T-helper 17 cell (primary cell): Measurements from ENCODE around the gene ZNF516. TPM values are rescaled to one million over a fixed set of nuclear protein-coding genes. Genes with fewer than 3 reads are reported as not detected.
A peak's percentile ranks its signal among the peaks of the same experiment; 100 is the strongest.

Source experiments
- ATAC-seq: fragments of 150-1000 bp; cut with Tn5 transposase; 2 replicates; pipeline ENCODE4 v1.10.0; 2021; ENCODE audit warnings: mild to moderate bottlenecking, moderate library complexity
- DNase-seq, 3 donors: peaks; one replicate each; pipeline versions ENCODE4 v3.0.0 to v3.0.0-alpha.2; 2020 to 2021
- H3K9me3 ChIP-seq: one replicate; pipeline ENCODE4 v1.7.0; 2013; ENCODE audit warnings: low read length, mild to moderate bottlenecking; ENCODE audit not compliant: control insufficient read depth, poor library complexity, severe bottlenecking
- H3K27ac Mint-ChIP-seq: one replicate; pipeline ENCODE4 v1.8.0; 2022; ENCODE audit warnings: mild to moderate bottlenecking, moderate library complexity, mixed read lengths
- H3K27me3 Mint-ChIP-seq: one replicate; pipeline ENCODE4 v1.8.0; 2022; ENCODE audit warnings: mixed read lengths
- H3K36me3 Mint-ChIP-seq: one replicate; pipeline ENCODE4 v1.8.0; 2022; ENCODE audit warnings: low read depth, mixed read lengths
- H3K4me1 Mint-ChIP-seq: one replicate; pipeline ENCODE4 v1.8.0; 2022; ENCODE audit warnings: mild to moderate bottlenecking, mixed read lengths
- H3K4me3 Mint-ChIP-seq: one replicate; pipeline ENCODE4 v1.8.0; 2022; ENCODE audit warnings: mild to moderate bottlenecking, moderate library complexity, mixed read lengths
- total RNA-seq, 4 donors: library from RNA in 2 of 4; stranded (reverse) in 2 of 4; gene quantifications; one replicate each; pipeline ENCODE4 v1.2.3 and lab custom pipeline; 2022 to 2026

The ZNF516 gene
- total RNA-seq, 2 donors from 2014 or later = 16.5 to 29.6 TPM

DNA sequence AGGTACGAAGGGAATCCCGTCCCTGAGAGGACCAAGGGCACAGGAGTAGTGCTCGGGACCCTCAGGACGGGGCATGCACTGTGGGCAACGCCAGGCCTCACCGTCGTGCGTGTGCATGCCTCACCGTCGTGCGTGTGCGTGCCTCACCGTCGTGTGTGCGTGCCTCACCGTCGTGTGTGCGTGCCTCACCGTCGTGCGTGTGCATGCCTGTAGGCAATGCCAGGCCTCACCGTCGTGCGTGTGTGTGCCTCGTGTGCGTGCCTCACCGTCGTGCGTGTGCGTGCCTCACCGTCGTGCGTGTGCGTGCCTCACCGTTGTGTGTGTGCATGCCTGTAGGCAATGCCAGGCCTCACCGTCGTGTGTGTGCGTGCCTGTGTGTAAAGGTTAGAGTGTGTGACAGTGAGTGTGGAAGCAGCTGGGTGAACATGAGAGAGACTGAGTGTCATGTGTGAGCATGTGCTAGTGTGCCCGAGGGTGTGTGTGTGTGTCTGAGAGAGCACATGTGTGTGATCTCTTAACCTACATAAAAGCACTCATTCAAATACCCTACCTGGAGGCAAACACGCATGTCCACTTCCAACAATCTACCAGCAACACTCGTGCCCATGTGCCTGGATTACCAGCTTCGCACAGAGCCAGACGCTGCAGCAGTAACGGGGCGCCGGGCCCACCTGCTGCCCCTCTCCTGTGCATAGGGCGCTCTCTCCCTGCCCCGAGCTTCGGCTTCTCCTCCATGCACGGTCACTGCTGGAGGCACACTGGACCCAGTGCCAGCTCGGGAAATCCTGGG is 36.3 kb downstream of the ZNF516 start:
- ATAC-seq = no peak
- Mint-ChIP-seq H3K4me1 (peaks cover 42% of the 10 kb centered on the region), H3K36me3 (no peaks in the 10 kb centered on the region), H3K27ac (peak overlapping the region; percentile 32), H3K27me3 (no peaks in the 10 kb centered on the region), H3K4me3 (no peak overlapping the region)
- H3K9me3 ChIP-seq = no peaks in the 10 kb centered on the region
- no peak for DNase-seq

DNA sequence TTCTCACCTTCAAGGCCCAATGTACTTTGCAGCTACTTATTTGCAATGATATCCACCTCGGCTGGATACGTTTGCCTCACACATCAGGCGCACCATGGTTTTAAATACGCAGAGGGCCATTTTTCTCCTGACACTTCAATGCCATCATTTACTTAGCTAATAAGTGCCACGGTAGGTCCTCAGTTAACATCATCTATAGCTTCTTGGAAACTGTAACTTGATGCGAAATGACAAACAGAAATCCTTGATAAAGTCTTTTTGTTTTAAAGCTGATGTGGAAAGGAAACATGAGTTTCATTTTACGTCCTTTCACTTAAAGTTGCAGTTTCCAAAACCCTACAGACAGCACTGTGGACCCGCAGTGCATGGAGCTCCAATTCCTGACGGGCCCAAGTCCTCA is 37.1 kb downstream of the ZNF516 start:
- Mint-ChIP-seq H3K4me3 (no peak overlapping the region), H3K27ac (no peak overlapping the region), H3K4me1 (peaks cover 44% of the 10 kb centered on the region), H3K27me3 (no peaks in the 10 kb centered on the region), H3K36me3 (no peaks in the 10 kb centered on the region)
- DNase-seq (no peak), ATAC-seq (no peak)
- no peaks in the 10 kb centered on the region for H3K9me3 ChIP-seq

DNA sequence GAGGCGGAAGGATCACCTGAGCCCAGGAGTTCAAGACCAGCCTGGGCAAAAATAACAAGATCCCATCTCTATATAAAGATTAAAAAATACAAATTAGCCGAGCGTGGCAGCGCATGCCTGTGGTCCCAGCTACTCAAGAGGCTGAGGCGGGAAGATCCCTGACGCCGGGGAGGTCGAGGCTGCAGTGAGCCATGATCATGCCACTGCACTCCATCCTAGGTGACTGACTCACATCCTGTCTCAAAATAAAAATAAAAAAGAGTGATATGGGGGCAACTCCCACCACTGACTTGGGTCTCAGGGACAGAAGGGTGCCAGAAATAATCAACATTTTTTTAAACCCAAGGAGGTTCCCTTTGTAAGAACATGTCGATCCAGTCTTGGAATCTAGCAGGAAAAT is 37.6 kb downstream of the ZNF516 start:
- ATAC-seq (no peak), DNase-seq (no peak)
- Mint-ChIP-seq H3K4me1 (peaks cover 46% of the 10 kb centered on the region), H3K27me3 (no peaks in the 10 kb centered on the region), H3K4me3 (no peak overlapping the region), H3K27ac (no peak overlapping the region), H3K36me3 (no peaks in the 10 kb centered on the region)
- H3K9me3 ChIP-seq = no peaks in the 10 kb centered on the region

DNA sequence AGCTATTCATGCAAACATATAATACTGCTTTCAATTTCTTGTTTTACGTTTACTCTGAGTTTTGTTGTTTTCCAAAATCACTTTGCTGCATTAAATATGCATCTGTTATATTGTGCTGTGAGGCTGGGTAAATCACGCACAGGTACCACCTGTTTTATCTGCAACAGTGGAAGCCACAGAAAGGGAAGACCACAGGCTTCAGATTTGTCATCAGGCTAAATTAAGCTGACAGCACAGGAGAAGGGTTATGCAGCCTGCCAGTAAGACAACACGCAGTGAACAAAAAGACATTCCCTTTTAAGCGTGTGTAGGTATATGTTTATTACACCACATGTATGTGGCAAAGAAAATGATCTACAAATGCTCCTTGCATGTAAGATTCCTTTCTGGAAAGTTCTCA is 38.2 kb downstream of the ZNF516 start:
- H3K4me3 Mint-ChIP-seq = no peak overlapping the region
- no peak for DNase-seq
- no peak overlapping the region for H3K27ac Mint-ChIP-seq

DNA sequence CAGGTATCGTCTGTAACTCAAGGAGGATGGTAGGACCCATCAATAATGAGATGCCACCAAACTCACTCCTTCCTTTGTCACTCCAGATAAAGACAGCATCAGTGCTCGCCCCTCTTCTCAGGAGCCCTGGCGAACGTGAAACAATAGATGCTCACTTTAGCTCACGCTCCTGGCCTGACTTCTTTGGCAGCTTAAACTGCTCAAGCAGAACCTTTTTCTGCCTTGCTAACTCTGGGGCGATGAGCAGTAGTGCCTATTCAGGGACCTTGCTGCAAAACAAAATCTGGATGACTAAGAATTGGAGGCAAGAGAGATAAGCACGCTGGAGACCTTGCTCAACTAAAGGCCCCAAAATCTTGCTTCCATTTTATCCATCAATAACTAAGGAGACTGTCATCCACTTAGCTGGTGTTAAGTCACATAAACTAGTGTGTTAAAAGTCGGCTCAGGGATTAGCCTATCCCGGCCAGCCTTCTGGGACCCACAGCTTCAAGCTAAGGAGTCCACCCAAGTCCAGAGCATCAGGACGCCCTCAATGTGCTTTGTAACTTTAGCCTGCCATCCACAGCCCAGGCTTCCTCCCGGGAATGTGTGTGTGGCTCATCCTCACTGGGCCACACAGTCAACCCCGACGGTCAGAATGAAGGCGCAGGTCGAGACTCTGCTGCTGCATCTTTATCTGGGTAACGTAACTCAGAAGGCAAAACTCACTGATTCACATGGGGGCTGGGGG is 38.9 kb downstream of the ZNF516 start:
- H3K4me1 Mint-ChIP-seq = peaks cover 49% of the 10 kb centered on the region
- H3K36me3 Mint-ChIP-seq = no peaks in the 10 kb centered on the region
- DNase-seq (no peak), ATAC-seq (no peak)
- H3K27ac Mint-ChIP-seq = no peak overlapping the region
- no peaks in the 10 kb centered on the region for H3K27me3 Mint-ChIP-seq
- no peaks in the 10 kb centered on the region for H3K9me3 ChIP-seq
- H3K4me3 Mint-ChIP-seq = no peak overlapping the region

More for the DNA sequence above, 38.2 kb downstream of the ZNF516 start:
- H3K9me3 ChIP-seq = no peaks in the 10 kb centered on the region
- no peak for ATAC-seq
- peaks cover 45% of the 10 kb centered on the region for H3K4me1 Mint-ChIP-seq
- H3K27me3 Mint-ChIP-seq = no peaks in the 10 kb centered on the region
- H3K36me3 Mint-ChIP-seq = no peaks in the 10 kb centered on the region

DNA sequence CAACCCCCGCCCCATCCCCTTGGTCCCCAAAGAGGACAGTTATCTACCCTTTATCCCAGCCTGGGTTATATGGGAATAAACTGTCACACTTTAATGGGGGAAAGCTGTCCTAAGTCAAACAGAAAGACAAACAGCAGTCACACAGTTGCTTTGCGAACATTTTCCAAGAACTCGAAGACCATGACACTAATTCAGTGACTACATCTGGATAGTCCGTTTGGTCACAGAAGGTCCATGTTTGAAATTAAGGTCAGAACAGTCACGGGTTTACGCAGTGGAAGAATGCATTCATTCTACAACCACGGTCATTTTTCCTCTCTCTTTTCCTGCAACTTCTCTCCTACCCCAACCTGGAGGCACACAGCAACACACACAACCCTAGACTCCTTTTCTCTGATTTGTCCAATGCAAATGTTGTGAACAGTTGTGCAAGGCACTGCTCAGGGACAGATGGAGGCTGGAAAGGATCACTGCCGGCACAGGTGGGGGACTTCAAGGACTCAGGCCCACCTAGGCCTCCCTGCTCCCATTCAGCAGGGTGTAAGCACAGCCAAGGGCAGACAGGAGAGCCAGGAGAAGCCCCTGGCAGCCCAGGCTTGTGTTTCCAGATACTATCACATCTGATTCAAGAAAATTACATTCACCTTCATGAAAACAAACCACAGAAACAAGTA is 39.9 kb downstream of the ZNF516 start:
- H3K27ac Mint-ChIP-seq = no peak overlapping the region
- H3K4me3 Mint-ChIP-seq = no peak overlapping the region
- no peaks in the 10 kb centered on the region for H3K36me3 Mint-ChIP-seq
- no peak for ATAC-seq
- H3K9me3 ChIP-seq = no peaks in the 10 kb centered on the region
- DNase-seq = no peak
- H3K4me1 Mint-ChIP-seq = peaks cover 53% of the 10 kb centered on the region
- H3K27me3 Mint-ChIP-seq = no peaks in the 10 kb centered on the region

DNA sequence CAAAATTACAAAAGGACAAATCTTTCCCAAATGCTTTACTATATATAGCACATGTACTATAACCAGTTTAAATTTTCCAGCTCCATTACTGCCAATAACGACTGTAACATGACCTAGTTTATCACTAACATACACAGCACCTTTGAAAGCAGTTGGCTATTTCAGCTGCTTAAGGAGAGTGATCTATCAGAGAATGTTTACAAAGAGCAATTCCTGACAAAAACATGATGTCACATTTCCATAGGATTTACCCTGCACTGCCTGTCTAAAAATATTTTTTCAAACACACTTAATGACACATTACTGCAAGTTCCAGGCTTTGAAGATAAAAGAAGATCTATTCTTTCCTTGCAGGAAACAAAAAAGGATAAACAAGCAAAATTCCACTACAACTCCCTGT is 40.6 kb downstream of the ZNF516 start:
- Mint-ChIP-seq H3K36me3 (no peaks in the 10 kb centered on the region), H3K27me3 (no peaks in the 10 kb centered on the region), H3K4me3 (no peak overlapping the region), H3K4me1 (peaks cover 55% of the 10 kb centered on the region), H3K27ac (no peak overlapping the region)
- DNase-seq = no peak
- no peak for ATAC-seq
- no peaks in the 10 kb centered on the region for H3K9me3 ChIP-seq

DNA sequence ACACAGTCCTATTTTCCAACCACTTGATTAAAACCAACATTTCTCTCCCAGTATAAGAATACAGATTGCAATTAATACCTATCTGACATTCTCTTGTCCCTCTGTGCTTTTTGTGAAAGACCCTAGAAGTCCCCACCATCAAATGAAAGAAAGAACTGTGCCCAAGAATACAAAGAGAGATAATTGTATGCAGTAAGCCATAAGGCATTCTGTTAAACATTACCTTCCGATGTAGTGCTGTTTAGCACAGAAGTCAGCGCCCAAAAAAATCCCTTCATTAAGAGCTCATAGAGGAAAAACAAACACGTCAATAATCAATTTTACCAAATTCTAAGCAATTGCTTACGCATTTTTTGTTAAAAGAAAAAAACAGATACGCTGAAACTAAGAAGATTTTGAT is 41.1 kb downstream of the ZNF516 start:
- no peaks in the 10 kb centered on the region for H3K27me3 Mint-ChIP-seq
- DNase-seq = no peak
- no peak overlapping the region for H3K27ac Mint-ChIP-seq
- H3K9me3 ChIP-seq = no peaks in the 10 kb centered on the region
- peaks cover 60% of the 10 kb centered on the region for H3K4me1 Mint-ChIP-seq
- H3K36me3 Mint-ChIP-seq = no peaks in the 10 kb centered on the region
- no peak overlapping the region for H3K4me3 Mint-ChIP-seq
- ATAC-seq = no peak

DNA sequence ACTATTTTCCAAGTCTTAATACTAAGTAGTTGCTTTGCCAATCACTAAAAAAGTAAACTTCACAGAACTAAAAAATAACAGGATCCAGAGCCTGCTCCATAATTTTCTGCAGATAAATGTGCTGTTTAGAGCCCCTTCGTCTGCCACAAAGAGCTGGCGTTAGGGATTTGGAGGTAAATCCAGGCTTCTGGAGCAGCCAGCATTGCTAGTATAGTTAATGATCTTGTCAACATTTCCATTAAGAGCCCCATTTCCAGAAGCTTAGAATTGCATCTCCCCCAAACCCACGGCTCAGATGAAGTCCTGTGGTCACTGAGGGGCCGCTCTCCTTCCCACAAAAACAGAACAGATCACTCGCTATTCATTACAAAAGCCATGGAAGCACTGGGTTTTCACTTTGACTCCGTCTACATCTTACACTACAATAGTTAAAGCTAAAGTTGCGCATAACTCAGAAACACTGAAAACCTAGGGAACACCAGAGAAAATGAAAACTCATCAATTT is 41.9 kb downstream of the ZNF516 start:
- Mint-ChIP-seq H3K27me3 (no peaks in the 10 kb centered on the region), H3K4me3 (no peak overlapping the region), H3K27ac (no peak overlapping the region), H3K36me3 (no peaks in the 10 kb centered on the region), H3K4me1 (peaks cover 68% of the 10 kb centered on the region)
- ATAC-seq (no peak), DNase-seq (no peak)
- H3K9me3 ChIP-seq = no peaks in the 10 kb centered on the region

DNA sequence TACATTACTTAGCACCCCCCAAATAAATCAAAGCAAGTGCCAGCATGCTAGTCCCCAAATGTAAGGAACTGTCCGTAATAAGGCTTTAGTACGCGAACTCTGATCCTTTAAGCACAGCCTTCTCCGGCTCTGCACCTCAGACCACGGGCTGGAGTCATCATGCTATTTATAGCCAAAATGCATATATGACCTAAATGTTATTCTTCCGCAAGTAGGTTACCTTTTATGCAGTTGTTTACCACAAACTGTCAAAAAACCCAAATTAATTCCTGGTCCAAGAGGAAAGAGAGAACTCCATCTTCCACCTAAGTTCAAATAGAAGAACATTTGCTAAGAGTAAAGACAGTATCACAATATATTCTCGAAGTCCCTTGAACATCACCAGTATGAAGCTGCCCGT is 42.7 kb downstream of the ZNF516 start:
- Mint-ChIP-seq H3K27ac (peak overlapping the region; percentile 21), H3K4me1 (peaks cover 70% of the 10 kb centered on the region), H3K36me3 (no peaks in the 10 kb centered on the region), H3K4me3 (peak overlapping the region; percentile 89), H3K27me3 (no peaks in the 10 kb centered on the region)
- no peaks in the 10 kb centered on the region for H3K9me3 ChIP-seq
- no peak for DNase-seq
- no peak for ATAC-seq

DNA sequence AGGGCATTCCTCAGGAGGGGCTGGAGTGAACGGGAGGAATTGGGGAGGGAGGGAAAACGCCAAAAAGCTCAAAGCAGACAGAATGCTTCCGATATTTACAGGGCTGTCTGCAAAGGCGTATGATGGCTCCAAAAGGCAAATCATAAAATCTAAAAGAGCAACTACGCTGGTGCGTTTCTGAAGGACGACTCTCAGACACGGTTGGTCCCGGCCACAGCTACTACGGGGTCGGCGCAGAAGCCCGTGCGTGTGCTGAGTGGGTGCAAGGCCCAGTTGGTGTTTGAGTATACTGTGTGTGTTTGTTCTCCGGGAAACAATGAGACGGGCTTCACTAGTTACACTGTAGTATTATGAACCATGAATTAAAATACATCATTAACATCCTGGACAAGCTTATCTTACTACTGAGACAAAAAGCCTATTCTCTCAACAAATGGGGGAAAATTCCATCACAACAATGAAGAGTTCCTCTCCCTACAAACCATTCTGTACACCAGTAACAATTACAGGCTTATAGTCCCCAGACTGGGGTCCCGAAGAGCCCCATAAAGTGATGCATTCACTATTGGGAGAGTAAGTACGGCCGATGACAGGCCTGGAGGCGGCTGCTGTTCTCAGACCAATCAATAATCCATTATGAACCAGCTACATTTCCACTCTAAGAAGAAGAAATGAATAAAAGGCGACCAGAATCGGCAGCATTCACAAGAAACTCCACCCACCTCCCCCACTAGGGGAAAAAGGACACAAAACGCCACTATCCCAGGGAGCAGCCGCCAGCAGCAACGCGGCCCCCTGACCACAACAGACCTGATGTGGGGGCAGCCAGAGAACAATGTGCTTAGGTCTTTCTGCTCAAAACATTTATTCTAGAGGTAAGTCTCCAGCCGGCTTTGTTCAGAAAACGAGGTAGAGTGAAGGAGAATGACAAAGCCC is 43.4 kb downstream of the ZNF516 start:
- H3K27ac Mint-ChIP-seq = peak overlapping the region; percentile 51
- no peaks in the 10 kb centered on the region for H3K36me3 Mint-ChIP-seq
- DNase-seq (no peak), ATAC-seq (peak; percentile 22)
- peak overlapping the region; percentile 89 for H3K4me3 Mint-ChIP-seq
- no peaks in the 10 kb centered on the region for H3K9me3 ChIP-seq
- H3K27me3 Mint-ChIP-seq = no peaks in the 10 kb centered on the region
- H3K4me1 Mint-ChIP-seq = peaks cover 71% of the 10 kb centered on the region

DNA sequence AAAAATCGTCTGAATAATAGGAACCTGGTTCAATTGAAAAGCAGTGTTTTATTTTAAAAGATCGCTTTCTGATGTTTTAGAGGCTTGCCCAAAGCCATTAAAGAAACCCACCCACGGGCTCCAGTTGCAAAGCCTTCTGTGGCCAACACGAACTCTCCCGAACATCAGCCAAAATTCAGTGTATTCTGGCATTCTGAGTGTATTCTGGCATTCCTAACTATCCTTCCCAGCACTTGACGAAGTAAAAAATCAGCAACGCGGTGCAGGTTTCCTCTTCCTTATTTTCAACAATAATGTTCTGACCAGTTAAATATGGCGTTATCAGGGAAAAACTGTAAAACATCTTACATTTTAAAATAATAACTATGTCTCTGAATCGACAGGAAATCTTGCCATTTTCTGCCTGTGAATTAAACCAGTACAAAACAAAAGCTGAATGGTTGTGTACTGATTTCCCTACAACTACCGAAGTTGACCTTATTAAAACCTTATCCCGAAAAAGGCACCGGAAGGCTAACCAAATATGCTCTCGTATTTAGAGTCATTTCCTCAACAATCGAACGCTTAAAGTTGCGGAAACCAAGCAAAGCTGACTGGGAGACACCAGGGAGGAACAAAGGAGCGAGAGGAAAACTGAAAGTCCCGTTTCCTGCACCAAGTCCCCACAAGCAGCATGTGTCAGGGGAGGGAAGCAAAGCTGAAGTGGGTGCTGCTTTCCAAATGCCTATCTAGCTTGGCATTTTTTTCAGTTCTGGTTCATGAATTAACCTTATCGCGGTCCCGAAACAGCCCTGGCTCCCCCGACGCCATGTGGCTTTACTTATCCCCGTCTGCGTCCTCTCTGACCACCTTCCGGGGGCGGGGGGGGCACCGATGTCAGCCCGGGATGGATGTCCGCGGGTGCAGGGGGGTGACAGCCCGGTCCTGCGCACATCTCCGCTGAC is 44.3 kb downstream of the ZNF516 start:
- Mint-ChIP-seq H3K4me3 (peak overlapping the region; percentile 89), H3K36me3 (no peaks in the 10 kb centered on the region), H3K4me1 (peaks cover 72% of the 10 kb centered on the region), H3K27me3 (no peaks in the 10 kb centered on the region), H3K27ac (peak overlapping the region; percentile 51)
- no peaks in the 10 kb centered on the region for H3K9me3 ChIP-seq
- DNase-seq = no peak
- ATAC-seq = peak; percentile 46
